DND-41 (cell line): Measurements from ENCODE around the gene POLR2J.

Experiments used
- ATAC-seq: fragments of 200-7000 bp; cut with Tn5 transposase; 3 replicates; pipeline ENCODE4 v1.9.1; 2021; ENCODE audit warnings: low read depth; ENCODE audit not compliant: insufficient read depth
- DNase-seq: peaks from one replicate; pipeline ENCODE4 v3.0.0-alpha.2; 2020
- H2AFZ ChIP-seq: 2 replicates; pipeline ENCODE4 v1.6.0; 2012; ENCODE audit warnings: low read depth, low read length
- H3K27ac ChIP-seq: 2 replicates; pipeline ENCODE4 v1.5.1; 2012; ENCODE audit warnings: low read length, inconsistent platforms
- H3K27me3 ChIP-seq: fragments of 200-600 bp; sonication (generic); 2 replicates; pipeline ENCODE4 v1.6.0; 2012; ENCODE audit warnings: low read length, mild to moderate bottlenecking, inconsistent platforms; ENCODE audit not compliant: insufficient read depth, poor library complexity
- H3K36me3 ChIP-seq: 2 replicates; pipeline ENCODE4 v1.5.1; 2012; ENCODE audit warnings: low read length, inconsistent platforms; ENCODE audit not compliant: insufficient read depth
- H3K4me1 ChIP-seq: 2 replicates; pipeline ENCODE4 v1.5.1; 2012; ENCODE audit warnings: mild to moderate bottlenecking, low read length; ENCODE audit not compliant: insufficient read depth
- H3K4me2 ChIP-seq: 2 replicates; pipeline ENCODE4 v1.6.0; 2012; ENCODE audit warnings: mild to moderate bottlenecking, moderate library complexity, low read length, inconsistent platforms; ENCODE audit not compliant: insufficient read depth
- H3K4me3 ChIP-seq, 2 experiments: fragments of 200-600 bp in 1 of 2; shearing (Covaris generic) in 1 of 2; 2 replicates each; pipeline ENCODE4 v1.5.1; 2012 to 2016; ENCODE audit warnings: inconsistent platforms in 2 of 2, low read length in 2 of 2, mild to moderate bottlenecking in 2 of 2, low read depth in 1 of 2, moderate library complexity in 1 of 2
- H3K79me2 ChIP-seq: 2 replicates; pipeline ENCODE4 v1.6.0; 2012; ENCODE audit warnings: low read length, inconsistent platforms; ENCODE audit not compliant: insufficient read depth
- H3K9ac ChIP-seq: 2 replicates; pipeline ENCODE4 v1.6.0; 2012; ENCODE audit warnings: low read depth, mild to moderate bottlenecking, inconsistent platforms, low read length, moderate library complexity
- H3K9me3 ChIP-seq: 2 replicates; pipeline ENCODE4 v1.5.1; 2012; ENCODE audit warnings: low read length, moderate library complexity, mild to moderate bottlenecking, inconsistent platforms; ENCODE audit not compliant: insufficient read depth, severe bottlenecking
- H4K20me1 ChIP-seq: 2 replicates; pipeline ENCODE4 v1.6.0; 2012; ENCODE audit warnings: low read length; ENCODE audit not compliant: insufficient read depth
- EZH2 ChIP-seq: IDR thresholded peaks from 3 replicates; pipeline ENCODE4 v1.6.1; 2012; ENCODE audit warnings: borderline replicate concordance, low read depth, mild to moderate bottlenecking, moderate library complexity, low read length, inconsistent platforms; ENCODE audit not compliant: severe bottlenecking
- TF ChIP-seq, protein P1 (sequence below): IDR thresholded peaks from 2 replicates; pipeline ENCODE4 v1.5.1; 2012; ENCODE audit warnings: borderline replicate concordance, low read length, moderate library complexity, mild to moderate bottlenecking; ENCODE audit not compliant: poor library complexity, severe bottlenecking; ENCODE audit errors: extremely low read depth

Gene POLR2J

DNA sequence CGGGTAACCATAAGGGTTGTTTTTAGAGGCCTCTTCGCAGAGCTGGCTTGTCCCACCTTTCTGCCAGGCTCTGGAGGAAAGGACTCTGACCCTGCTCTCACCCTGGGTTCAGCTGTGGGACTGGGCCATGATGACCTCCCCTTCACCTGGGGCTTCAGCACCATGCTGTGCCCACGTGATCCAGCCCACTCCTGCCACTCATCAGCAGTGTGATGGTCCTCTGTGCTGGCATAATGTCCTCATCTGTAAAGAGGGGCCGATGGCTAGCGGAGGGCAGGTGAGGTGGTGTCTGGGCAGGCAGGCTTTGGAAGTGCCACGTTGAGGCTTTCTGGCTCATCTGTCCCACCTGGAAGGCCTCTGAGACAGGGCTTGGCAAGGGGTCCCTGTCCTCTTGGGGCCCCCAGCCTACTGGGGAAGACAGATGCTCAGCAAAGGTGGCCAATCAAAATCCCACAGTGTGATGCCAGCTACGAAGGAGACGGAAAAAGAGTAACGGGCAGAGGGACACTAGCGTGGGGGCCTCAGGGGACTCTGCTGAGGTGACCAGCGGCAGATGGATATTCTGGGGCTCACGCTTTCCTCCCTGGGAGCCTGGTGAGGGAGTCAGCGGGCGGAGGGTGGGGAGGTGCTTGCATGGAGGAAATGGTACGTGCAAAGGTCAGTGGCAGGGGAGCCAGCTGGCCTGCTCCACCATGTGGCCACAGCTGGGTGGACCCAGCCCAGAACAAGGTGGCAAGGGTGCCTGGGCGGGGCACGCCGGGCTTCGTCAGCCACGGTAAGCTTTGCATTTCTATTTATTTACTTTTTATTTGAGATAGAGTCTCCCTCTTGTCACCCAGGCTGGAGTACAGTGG lies 8.5 kb downstream of the POLR2J start:
- Histone ChIP-seq H3K79me2 (peaks cover 12% of the 10 kb centered on the region), H3K9ac (no peak overlapping the region), H2AFZ (no peak overlapping the region), H3K27ac (no peak overlapping the region), H3K27me3 (no peaks in the 10 kb centered on the region), H4K20me1 (peaks cover 19% of the 10 kb centered on the region), H3K9me3 (no peaks in the 10 kb centered on the region), H3K4me2 (no peak overlapping the region), H3K4me1 (peaks cover 17% of the 10 kb centered on the region), H3K36me3 (peaks cover 48% of the 10 kb centered on the region), H3K4me3 (no peak overlapping the region)
- DNase-seq: no peak
- TF ChIP-seq EZH2: no peak
- TF ChIP-seq, protein P1, sequence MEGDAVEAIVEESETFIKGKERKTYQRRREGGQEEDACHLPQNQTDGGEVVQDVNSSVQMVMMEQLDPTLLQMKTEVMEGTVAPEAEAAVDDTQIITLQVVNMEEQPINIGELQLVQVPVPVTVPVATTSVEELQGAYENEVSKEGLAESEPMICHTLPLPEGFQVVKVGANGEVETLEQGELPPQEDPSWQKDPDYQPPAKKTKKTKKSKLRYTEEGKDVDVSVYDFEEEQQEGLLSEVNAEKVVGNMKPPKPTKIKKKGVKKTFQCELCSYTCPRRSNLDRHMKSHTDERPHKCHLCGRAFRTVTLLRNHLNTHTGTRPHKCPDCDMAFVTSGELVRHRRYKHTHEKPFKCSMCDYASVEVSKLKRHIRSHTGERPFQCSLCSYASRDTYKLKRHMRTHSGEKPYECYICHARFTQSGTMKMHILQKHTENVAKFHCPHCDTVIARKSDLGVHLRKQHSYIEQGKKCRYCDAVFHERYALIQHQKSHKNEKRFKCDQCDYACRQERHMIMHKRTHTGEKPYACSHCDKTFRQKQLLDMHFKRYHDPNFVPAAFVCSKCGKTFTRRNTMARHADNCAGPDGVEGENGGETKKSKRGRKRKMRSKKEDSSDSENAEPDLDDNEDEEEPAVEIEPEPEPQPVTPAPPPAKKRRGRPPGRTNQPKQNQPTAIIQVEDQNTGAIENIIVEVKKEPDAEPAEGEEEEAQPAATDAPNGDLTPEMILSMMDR: no peak
- ATAC-seq: no peak

DNA sequence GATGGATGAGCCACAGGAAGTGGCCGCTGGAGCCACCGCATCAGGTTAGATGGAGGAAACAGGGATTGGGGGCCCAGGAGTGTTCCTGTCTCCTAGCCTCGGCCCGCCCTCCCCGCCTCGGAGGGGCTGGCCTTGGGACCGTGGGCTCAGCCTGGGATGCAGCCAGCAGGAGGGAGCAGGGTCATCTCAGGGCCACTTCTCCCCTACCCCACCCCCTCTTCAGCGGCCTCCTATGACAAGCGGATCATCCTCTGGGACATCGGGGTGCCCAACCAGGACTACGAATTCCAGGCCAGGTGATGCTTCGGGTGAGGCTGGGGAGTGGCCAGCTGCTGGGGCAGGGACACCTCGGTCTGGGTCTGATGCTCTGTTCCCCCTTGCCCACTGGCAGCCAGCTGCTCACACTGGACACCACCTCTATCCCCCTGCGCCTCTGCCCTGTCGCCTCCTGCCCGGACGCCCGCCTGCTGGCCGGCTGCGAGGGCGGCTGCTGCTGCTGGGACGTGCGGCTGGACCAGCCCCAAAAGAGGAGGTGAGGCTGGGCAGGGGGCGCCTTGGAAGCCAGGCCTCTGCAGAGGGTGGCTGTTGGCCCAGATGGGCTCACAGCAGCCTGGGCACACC lies 9.3 kb downstream of the POLR2J start:
- peaks cover 17% of the 10 kb centered on the region for H3K4me1 ChIP-seq
- TF ChIP-seq EZH2: no peak
- TF ChIP-seq, protein P1: no peak
- no peak for ATAC-seq
- peaks cover 19% of the 10 kb centered on the region for H4K20me1 ChIP-seq
- H3K79me2 ChIP-seq: peaks cover 18% of the 10 kb centered on the region
- no peak for DNase-seq
- H3K27me3 ChIP-seq: no peaks in the 10 kb centered on the region
- peaks cover 52% of the 10 kb centered on the region for H3K36me3 ChIP-seq
- H3K27ac ChIP-seq: no peak overlapping the region
- H2AFZ ChIP-seq: no peak overlapping the region
- H3K9me3 ChIP-seq: no peaks in the 10 kb centered on the region
- no peak overlapping the region for H3K4me3 ChIP-seq
- no peak overlapping the region for H3K9ac ChIP-seq
- H3K4me2 ChIP-seq: no peak overlapping the region

DNA sequence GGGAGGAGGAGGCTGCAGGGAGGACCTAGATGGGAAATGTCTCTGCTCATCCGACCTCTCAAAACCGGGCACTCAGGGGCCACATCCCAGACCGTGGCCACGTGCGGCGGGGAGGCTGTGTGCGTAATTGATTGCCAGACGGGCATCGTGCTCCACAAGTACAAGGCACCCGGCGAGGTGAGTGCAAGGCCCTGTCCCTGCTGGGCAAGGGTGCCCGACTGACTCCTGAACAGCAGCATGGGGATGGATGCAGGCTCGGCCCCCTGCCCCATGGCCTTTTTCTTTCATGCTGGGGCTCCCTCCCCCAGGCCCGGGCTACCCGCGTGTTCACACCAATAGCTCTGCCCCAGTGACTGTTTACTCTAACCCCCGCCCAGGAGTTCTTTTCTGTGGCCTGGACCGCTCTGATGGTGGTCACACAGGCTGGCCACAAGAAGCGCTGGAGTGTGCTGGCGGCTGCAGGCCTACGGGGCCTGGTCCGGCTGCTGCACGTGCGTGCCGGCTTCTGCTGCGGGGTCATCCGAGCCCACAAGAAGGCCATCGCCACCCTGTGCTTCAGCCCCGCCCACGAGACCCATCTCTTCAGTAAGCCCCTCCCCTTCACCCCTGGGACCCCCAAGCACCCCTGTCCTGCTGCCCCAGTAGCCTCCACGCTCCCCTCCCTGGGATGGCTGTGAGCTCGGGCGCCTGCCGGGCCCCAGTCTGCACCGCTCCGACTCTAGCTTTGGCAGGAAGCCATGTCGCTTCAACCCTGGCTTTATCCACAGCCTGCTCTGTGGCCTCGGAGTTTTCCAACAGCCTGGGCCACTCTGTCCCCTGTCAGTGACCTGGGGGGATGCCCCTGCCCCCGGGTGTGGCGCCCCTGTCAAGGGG lies 10.0 kb downstream of the POLR2J start:
- Histone ChIP-seq H3K27ac (no peak overlapping the region), H3K27me3 (no peaks in the 10 kb centered on the region), H4K20me1 (peaks cover 19% of the 10 kb centered on the region), H3K36me3 (peaks cover 50% of the 10 kb centered on the region), H3K9me3 (no peaks in the 10 kb centered on the region), H3K9ac (no peak overlapping the region), H3K4me3 (no peak overlapping the region), H2AFZ (no peak overlapping the region), H3K4me1 (peaks cover 22% of the 10 kb centered on the region), H3K4me2 (no peak overlapping the region), H3K79me2 (peaks cover 26% of the 10 kb centered on the region)
- ATAC-seq: no peak
- DNase-seq: no peak
- no peak for TF ChIP-seq EZH2
- TF ChIP-seq, protein P1: no peak
